H9 (cell line): ENCODE measurements around the gene NRROS. TPM values are rescaled to one million over a fixed set of nuclear protein-coding genes. Genes with fewer than 3 reads are reported as not detected.

Experiments used
- DNase-seq: peaks from one replicate; pipeline ENCODE4 v3.0.0-alpha.2; 2017
- H2AFZ ChIP-seq: one replicate; pipeline ENCODE4 v1.6.1; 2013; ENCODE audit warnings: mild to moderate bottlenecking, low read length, control low read depth, moderate library complexity
- H2AK5ac ChIP-seq: 2 replicates; pipeline ENCODE4 v1.6.1; 2013; ENCODE audit warnings: low read length, control low read depth, mixed read lengths; ENCODE audit not compliant: insufficient read length
- H2BK120ac ChIP-seq: one replicate; pipeline ENCODE4 v1.6.1; 2013; ENCODE audit warnings: low read depth, mild to moderate bottlenecking, low read length, control low read depth, inconsistent platforms; ENCODE audit not compliant: poor library complexity, severe bottlenecking
- H2BK12ac ChIP-seq: 2 replicates; pipeline ENCODE4 v1.6.1; 2013; ENCODE audit warnings: low read length, control low read depth, mixed read lengths, low read depth; ENCODE audit not compliant: insufficient read length
- H2BK15ac ChIP-seq: 2 replicates; pipeline ENCODE4 v1.6.1; 2013; ENCODE audit warnings: low read depth, low read length, control low read depth
- H2BK20ac ChIP-seq: one replicate; pipeline ENCODE4 v1.6.1; 2013; ENCODE audit warnings: low read depth, mild to moderate bottlenecking, low read length, control low read depth, inconsistent platforms; ENCODE audit not compliant: poor library complexity, severe bottlenecking
- H2BK5ac ChIP-seq: 2 replicates; pipeline ENCODE4 v1.6.1; 2013; ENCODE audit warnings: low read length, control low read depth, mixed read lengths; ENCODE audit not compliant: insufficient read length
- H3K14ac ChIP-seq: 2 replicates; pipeline ENCODE4 v1.6.1; 2013; ENCODE audit warnings: low read length, control low read depth; ENCODE audit not compliant: insufficient read depth
- H3K18ac ChIP-seq: 2 replicates; pipeline ENCODE4 v1.6.1; 2013; ENCODE audit warnings: low read depth, mild to moderate bottlenecking, mixed read lengths, low read length, control low read depth; ENCODE audit not compliant: insufficient read length
- H3K23ac ChIP-seq: 2 replicates; pipeline ENCODE4 v1.6.1; 2013; ENCODE audit warnings: low read length, control low read depth, mixed read lengths, low read depth; ENCODE audit not compliant: insufficient read length
- H3K23me2 ChIP-seq: 2 replicates; pipeline ENCODE4 v1.6.1; 2013; ENCODE audit warnings: low read depth, mild to moderate bottlenecking, mixed read lengths, low read length, control low read depth; ENCODE audit not compliant: insufficient read length, poor library complexity, severe bottlenecking
- H3K27ac ChIP-seq: 2 replicates; pipeline ENCODE4 v1.5.1; 2013; ENCODE audit warnings: low read length, control low read depth, mixed read lengths, low read depth; ENCODE audit not compliant: insufficient read length
- H3K27me3 ChIP-seq: 2 replicates; pipeline ENCODE4 v1.6.1; 2013; ENCODE audit warnings: low read length, control low read depth, inconsistent platforms; ENCODE audit not compliant: insufficient read depth
- H3K4ac ChIP-seq: 2 replicates; pipeline ENCODE4 v1.6.1; 2013; ENCODE audit warnings: low read depth, mild to moderate bottlenecking, control low read depth, inconsistent platforms, low read length, moderate library complexity
- H3K4me1 ChIP-seq: 2 replicates; pipeline ENCODE4 v1.6.1; 2013; ENCODE audit warnings: low read length, control low read depth, inconsistent platforms; ENCODE audit not compliant: insufficient read depth
- H3K4me2 ChIP-seq: 2 replicates; pipeline ENCODE4 v1.6.1; 2013; ENCODE audit warnings: low read length, control low read depth, mixed read lengths; ENCODE audit not compliant: insufficient read length, insufficient read depth
- H3K56ac ChIP-seq: 2 replicates; pipeline ENCODE4 v1.6.1; 2013; ENCODE audit warnings: low read depth, mild to moderate bottlenecking, mixed read lengths, low read length, control low read depth; ENCODE audit not compliant: insufficient read length
- H3K79me1 ChIP-seq: 2 replicates; pipeline ENCODE4 v1.6.1; 2013; ENCODE audit warnings: low read depth, mild to moderate bottlenecking, moderate library complexity, low read length, control low read depth, inconsistent platforms; ENCODE audit not compliant: insufficient read depth, poor library complexity, severe bottlenecking
- H3K79me2 ChIP-seq: 2 replicates; pipeline ENCODE4 v1.6.1; 2013; ENCODE audit warnings: low read length, control low read depth, inconsistent platforms; ENCODE audit not compliant: insufficient read depth
- H3K9ac ChIP-seq: 2 replicates; pipeline ENCODE4 v1.6.1; 2013; ENCODE audit warnings: low read length, control low read depth, mixed read lengths; ENCODE audit not compliant: insufficient read length; ENCODE audit errors: extremely low read depth
- H3K9me3 ChIP-seq: one replicate; pipeline ENCODE4 v1.6.1; 2013; ENCODE audit warnings: low read depth, low read length, inconsistent platforms; ENCODE audit not compliant: control insufficient read depth
- H3T11ph ChIP-seq: one replicate; pipeline ENCODE4 v1.6.1; 2013; ENCODE audit warnings: mild to moderate bottlenecking, low read length, control low read depth, inconsistent platforms
- H4K20me1 ChIP-seq: one replicate; pipeline ENCODE4 v1.6.1; 2013; ENCODE audit not compliant: control insufficient read depth, insufficient read length, insufficient read depth
- H4K5ac ChIP-seq: 2 replicates; pipeline ENCODE4 v1.6.1; 2013; ENCODE audit warnings: low read depth, mild to moderate bottlenecking, mixed read lengths, low read length, control low read depth; ENCODE audit not compliant: insufficient read length
- H4K8ac ChIP-seq: replicated peaks from 2 replicates; pipeline ENCODE4 v1.6.1; 2013; ENCODE audit warnings: low read length, control low read depth, mixed read lengths, low read depth; ENCODE audit not compliant: insufficient read length
- H4K91ac ChIP-seq: 2 replicates; pipeline ENCODE4 v1.6.1; 2013; ENCODE audit warnings: low read depth, mild to moderate bottlenecking, moderate library complexity, mixed read lengths, low read length, control low read depth; ENCODE audit not compliant: insufficient read length
- H3K27ac Mint-ChIP-seq, 3 experiments: 2 replicates in 2 of 3; 3 replicates in 1 of 3; pipeline ENCODE4 v1.8.0; 2020 to 2021; ENCODE audit warnings: mixed read lengths in 3 of 3, mild to moderate bottlenecking in 1 of 3, moderate library complexity in 1 of 3
- H3K27me3 Mint-ChIP-seq: 2 replicates; pipeline ENCODE4 v1.8.0; 2021; ENCODE audit warnings: low read depth, mild to moderate bottlenecking, moderate library complexity, mixed read lengths
- H3K36me3 Mint-ChIP-seq, 3 experiments: 2 replicates in 2 of 3; 3 replicates in 1 of 3; pipeline ENCODE4 v1.8.0; 2020 to 2021; ENCODE audit warnings: low read depth in 3 of 3, mixed read lengths in 3 of 3; ENCODE audit not compliant: insufficient read depth in 1 of 3
- H3K4me1 Mint-ChIP-seq, 2 experiments: 2 replicates each; pipeline ENCODE4 v1.8.0; 2020; ENCODE audit warnings: mixed read lengths in 2 of 2
- H3K4me3 Mint-ChIP-seq, 2 experiments: 2 replicates in 1 of 2; 3 replicates in 1 of 2; pipeline ENCODE4 v1.8.0; 2020 to 2021; ENCODE audit warnings: mild to moderate bottlenecking in 2 of 2, mixed read lengths in 2 of 2, moderate library complexity in 1 of 2
- H3K9me3 Mint-ChIP-seq, 2 experiments: 2 replicates in 1 of 2; 3 replicates in 1 of 2; pipeline ENCODE4 v1.8.0; 2020; ENCODE audit warnings: mild to moderate bottlenecking in 2 of 2, mixed read lengths in 2 of 2, moderate library complexity in 1 of 2
- WGBS: extraction: QIAGEN DNeasy Blood & Tissue Kit; methylation state at CpG from one replicate; pipeline ENCODE4 v1.1.7; 2013; ENCODE audit warnings: missing lambda C conversion rate, low lambda C conversion rate, mixed read lengths; ENCODE audit not compliant: insufficient read length; ENCODE audit errors: extremely low coverage; 5-methylcytosine and 5-hydroxymethylcytosine counted together
- total RNA-seq: library from RNA; stranded (reverse); gene quantifications from 2 replicates; pipeline ENCODE4 v1.2.1, GENCODE V29; 2021
- TF ChIP-seq, protein P1 (sequence below): fragments of 200-600 bp; sonication (generic); conservative IDR thresholded peaks from 3 replicates; pipeline ENCODE4 v1.8.0; 2021; ENCODE audit warnings: antibody characterized with exemption, mild to moderate bottlenecking

Gene NRROS
- total RNA-seq, 1 experiment from 2014 or later = 4.0 TPM

DNA sequence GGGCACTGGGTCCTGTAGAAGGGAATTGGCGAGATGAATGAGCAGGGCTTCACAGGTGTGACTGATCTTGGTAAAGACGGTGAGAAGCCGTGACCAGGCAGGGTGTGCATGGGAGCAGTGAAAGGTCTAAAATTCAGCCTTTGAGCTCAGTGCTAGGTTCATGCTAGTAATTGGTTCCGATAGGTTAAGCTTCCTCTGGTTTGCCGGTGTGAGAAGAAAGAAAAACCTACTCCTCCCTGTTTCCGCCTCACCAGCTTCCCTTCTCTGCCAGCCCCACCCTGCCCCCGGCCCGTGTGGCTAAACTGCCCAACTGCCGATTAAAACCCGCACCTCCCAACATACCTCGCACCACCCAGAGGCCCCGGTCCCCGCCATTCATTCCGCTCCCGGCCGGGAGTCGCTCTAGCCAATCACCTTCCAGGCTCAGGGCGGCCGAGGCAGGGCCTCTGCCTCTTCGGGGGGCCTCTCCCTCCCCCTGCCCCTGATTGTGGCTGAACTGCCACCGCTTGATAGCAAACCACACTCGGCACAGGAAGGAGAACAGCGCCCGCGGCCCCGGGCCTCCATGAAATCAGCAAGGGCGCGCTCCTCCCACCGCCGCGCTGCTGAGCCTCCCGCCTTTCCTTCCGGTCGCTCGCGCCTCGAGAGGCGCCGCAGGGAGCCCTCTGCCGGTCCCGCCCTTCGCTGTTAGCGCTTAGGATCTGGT lies 7.3 kb upstream of the NRROS start:
- Histone ChIP-seq H2AFZ (no peak overlapping the region), H2BK12ac (no peak overlapping the region), H3K23me2 (peaks cover 8% of the 10 kb centered on the region), H3K23ac (no peak overlapping the region), H3K4me1 (peaks cover 2% of the 10 kb centered on the region; the same call in 1 of the 2 replicates), H2BK5ac (no peak overlapping the region), H3K56ac (no peak overlapping the region), H3K14ac (peak overlapping the region; percentile 93; the same call in 1 of the 2 replicates), H3K18ac (peak overlapping the region; percentile 92), H3K9me3 (no peaks in the 10 kb centered on the region), H2BK120ac (peak overlapping the region; percentile 83), H3K79me2 (no peaks in the 10 kb centered on the region), H3K9ac (peak overlapping the region; percentile 68), H2BK15ac (no peak overlapping the region), H3K27ac (peak overlapping the region; percentile 75), H4K91ac (no peak overlapping the region), H3K4me2 (peak overlapping the region; percentile 65), H2AK5ac (no peak overlapping the region), H2BK20ac (no peak overlapping the region), H3K79me1 (no peaks in the 10 kb centered on the region), H4K20me1 (no peaks in the 10 kb centered on the region), H3K27me3 (no peaks in the 10 kb centered on the region), H4K5ac (peak overlapping the region; percentile 29), H3K4ac (peak overlapping the region; percentile 55; the same call in 1 of the 2 replicates), H3T11ph (no peak overlapping the region), H4K8ac (no peak overlapping the region)
- peaks cover 0 to 5% (median 0%) of the 10 kb centered on the region in 3 experiments; a peak in 2 of 7 replicates for H3K36me3 Mint-ChIP-seq
- H3K27ac Mint-ChIP-seq = peak overlapping the region; percentile 88 to 100 (median 97)
- H3K4me1 Mint-ChIP-seq = peaks cover 33 to 41% of the 10 kb centered on the region in 2 experiments
- TF ChIP-seq, protein P1, sequence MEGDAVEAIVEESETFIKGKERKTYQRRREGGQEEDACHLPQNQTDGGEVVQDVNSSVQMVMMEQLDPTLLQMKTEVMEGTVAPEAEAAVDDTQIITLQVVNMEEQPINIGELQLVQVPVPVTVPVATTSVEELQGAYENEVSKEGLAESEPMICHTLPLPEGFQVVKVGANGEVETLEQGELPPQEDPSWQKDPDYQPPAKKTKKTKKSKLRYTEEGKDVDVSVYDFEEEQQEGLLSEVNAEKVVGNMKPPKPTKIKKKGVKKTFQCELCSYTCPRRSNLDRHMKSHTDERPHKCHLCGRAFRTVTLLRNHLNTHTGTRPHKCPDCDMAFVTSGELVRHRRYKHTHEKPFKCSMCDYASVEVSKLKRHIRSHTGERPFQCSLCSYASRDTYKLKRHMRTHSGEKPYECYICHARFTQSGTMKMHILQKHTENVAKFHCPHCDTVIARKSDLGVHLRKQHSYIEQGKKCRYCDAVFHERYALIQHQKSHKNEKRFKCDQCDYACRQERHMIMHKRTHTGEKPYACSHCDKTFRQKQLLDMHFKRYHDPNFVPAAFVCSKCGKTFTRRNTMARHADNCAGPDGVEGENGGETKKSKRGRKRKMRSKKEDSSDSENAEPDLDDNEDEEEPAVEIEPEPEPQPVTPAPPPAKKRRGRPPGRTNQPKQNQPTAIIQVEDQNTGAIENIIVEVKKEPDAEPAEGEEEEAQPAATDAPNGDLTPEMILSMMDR = no peak
- no CpG with 5 or more reads among the region's 43 CpGs for WGBS
- no peaks in the 10 kb centered on the region; the same call in 1 of the 2 replicates for H3K27me3 Mint-ChIP-seq
- no peaks in the 10 kb centered on the region for H3K9me3 Mint-ChIP-seq
- DNase-seq = peak; percentile 93
- H3K4me3 Mint-ChIP-seq = peak overlapping the region; percentile 74 to 80
